Parathyroid adenoma (tissue), 2 donors: ENCODE results near the gene TPRG1L.

Experiments
- H2AFZ ChIP-seq: fragments of 300-600 bp; sonication (generic); one replicate; pipeline ENCODE4 v1.7.0; 2017; ENCODE audit warnings: antibody characterized with exemption, mild to moderate bottlenecking
- H3K27ac ChIP-seq: fragments of 300-600 bp; sonication (generic); one replicate; pipeline ENCODE4 v1.7.0; 2017
- H3K27me3 ChIP-seq: fragments of 300-600 bp; sonication (generic); one replicate; pipeline ENCODE4 v1.7.0; 2017; ENCODE audit warnings: low read length; ENCODE audit not compliant: control insufficient read depth, insufficient read depth
- H3K36me3 ChIP-seq: fragments of 300-600 bp; sonication (generic); one replicate; pipeline ENCODE4 v1.7.0; 2017; ENCODE audit warnings: low read length; ENCODE audit not compliant: control insufficient read depth, insufficient read depth
- H3K4me1 ChIP-seq: fragments of 300-600 bp; sonication (generic); one replicate; pipeline ENCODE4 v1.7.0; 2017; ENCODE audit warnings: control low read depth
- H3K4me2 ChIP-seq: fragments of 300-600 bp; sonication (generic); one replicate; pipeline ENCODE4 v1.7.0; 2017; ENCODE audit warnings: low read length
- H3K4me3 ChIP-seq: fragments of 300-600 bp; sonication (generic); one replicate; pipeline ENCODE4 v1.7.0; 2017; ENCODE audit warnings: low read depth, low read length
- H3K79me2 ChIP-seq: fragments of 300-600 bp; sonication (generic); one replicate; pipeline ENCODE4 v1.7.0; 2017; ENCODE audit warnings: control low read depth
- H3K9ac ChIP-seq: fragments of 300-600 bp; sonication (generic); one replicate; pipeline ENCODE4 v1.7.0; 2017; ENCODE audit warnings: mild to moderate bottlenecking
- H3K9me3 ChIP-seq: fragments of 300-600 bp; sonication (generic); one replicate; pipeline ENCODE4 v1.7.0; 2017; ENCODE audit warnings: low read length; ENCODE audit not compliant: control insufficient read depth
- TF ChIP-seq, protein P1 (sequence below): fragments of 300-600 bp; sonication (generic); IDR thresholded peaks from one replicate; pipeline ENCODE4 v1.7.0; 2017; ENCODE audit warnings: antibody characterized with exemption, mild to moderate bottlenecking
- donor health status: primary hyperparathyroidism.

TPRG1L gene

DNA sequence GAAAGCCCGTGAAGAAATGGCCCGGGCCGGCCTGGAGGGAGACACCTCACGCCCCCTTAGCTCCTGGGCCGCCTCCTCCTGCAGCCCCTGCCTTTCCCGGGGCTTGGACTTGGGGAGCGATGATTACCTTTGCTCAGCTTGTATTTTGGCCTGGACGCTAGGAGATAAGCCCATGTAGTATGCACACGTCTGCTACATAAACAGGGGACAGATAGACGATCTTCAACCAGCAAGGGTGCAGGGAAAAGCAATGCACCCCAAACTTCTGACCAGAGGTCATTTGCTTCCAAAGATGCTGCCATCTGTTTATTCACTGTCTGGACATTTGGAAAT is 28.4 kb downstream of the TPRG1L start:
- no peaks in the 10 kb centered on the region for H3K36me3 ChIP-seq
- peaks cover 8% of the 10 kb centered on the region for H3K27me3 ChIP-seq
- no peaks in the 10 kb centered on the region for H3K79me2 ChIP-seq
- no peak overlapping the region for H3K9ac ChIP-seq
- TF ChIP-seq, protein P1, sequence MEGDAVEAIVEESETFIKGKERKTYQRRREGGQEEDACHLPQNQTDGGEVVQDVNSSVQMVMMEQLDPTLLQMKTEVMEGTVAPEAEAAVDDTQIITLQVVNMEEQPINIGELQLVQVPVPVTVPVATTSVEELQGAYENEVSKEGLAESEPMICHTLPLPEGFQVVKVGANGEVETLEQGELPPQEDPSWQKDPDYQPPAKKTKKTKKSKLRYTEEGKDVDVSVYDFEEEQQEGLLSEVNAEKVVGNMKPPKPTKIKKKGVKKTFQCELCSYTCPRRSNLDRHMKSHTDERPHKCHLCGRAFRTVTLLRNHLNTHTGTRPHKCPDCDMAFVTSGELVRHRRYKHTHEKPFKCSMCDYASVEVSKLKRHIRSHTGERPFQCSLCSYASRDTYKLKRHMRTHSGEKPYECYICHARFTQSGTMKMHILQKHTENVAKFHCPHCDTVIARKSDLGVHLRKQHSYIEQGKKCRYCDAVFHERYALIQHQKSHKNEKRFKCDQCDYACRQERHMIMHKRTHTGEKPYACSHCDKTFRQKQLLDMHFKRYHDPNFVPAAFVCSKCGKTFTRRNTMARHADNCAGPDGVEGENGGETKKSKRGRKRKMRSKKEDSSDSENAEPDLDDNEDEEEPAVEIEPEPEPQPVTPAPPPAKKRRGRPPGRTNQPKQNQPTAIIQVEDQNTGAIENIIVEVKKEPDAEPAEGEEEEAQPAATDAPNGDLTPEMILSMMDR = no peak
- H3K4me2 ChIP-seq = no peak overlapping the region
- no peaks in the 10 kb centered on the region for H3K9me3 ChIP-seq
- no peak overlapping the region for H3K27ac ChIP-seq
- no peak overlapping the region for H2AFZ ChIP-seq
- H3K4me3 ChIP-seq = no peak overlapping the region
- peaks cover 4% of the 10 kb centered on the region for H3K4me1 ChIP-seq

DNA sequence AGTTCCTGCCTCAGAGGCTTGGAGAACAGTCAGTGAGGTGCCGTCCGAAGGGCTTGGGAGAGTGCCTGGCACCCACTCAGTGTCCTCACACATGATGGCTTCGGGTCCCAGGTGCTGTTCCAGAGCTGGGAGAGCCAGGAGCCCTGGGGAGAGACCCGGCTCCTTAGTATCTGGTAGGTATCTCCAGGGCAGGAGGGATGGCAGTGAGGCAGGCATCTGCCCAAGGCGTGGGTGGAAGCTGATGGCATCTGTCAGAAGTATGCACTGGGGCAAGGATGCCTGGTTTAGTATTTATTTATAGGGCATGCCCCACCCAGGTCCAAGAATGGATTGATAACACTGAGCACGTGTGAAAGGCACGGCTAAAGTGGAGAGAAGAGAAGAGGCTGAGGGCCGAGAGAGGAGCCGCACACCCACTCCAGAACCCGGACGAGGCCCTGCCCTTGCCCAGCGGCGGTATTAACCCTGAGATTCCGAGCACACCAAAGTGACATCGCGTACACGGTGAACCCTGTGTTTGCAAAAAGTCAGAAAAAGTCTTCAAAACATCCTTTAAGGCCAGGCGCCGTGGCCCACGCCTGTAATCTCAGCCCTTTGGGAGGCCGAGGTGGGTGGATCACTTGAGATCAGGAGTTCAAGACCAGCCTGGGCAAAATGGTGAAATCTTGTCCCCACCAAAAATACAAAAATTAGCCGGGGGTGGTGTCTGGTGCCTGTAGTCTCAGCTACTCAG is 29.9 kb downstream of the TPRG1L start:
- Histone ChIP-seq H3K9ac (no peak overlapping the region), H3K4me2 (no peak overlapping the region), H3K36me3 (no peaks in the 10 kb centered on the region), H3K27ac (no peak overlapping the region), H2AFZ (no peak overlapping the region), H3K79me2 (no peaks in the 10 kb centered on the region), H3K4me3 (no peak overlapping the region), H3K27me3 (peaks cover 8% of the 10 kb centered on the region), H3K9me3 (no peaks in the 10 kb centered on the region), H3K4me1 (no peaks in the 10 kb centered on the region)
- TF ChIP-seq, protein P1 = no peak

GRCh38 chr1:3656450-3657095 is 31.8 kb downstream of the TPRG1L start:
- Histone ChIP-seq H3K9ac (no peak overlapping the region), H3K36me3 (no peaks in the 10 kb centered on the region), H3K4me3 (no peak overlapping the region), H3K27me3 (peaks cover 6% of the 10 kb centered on the region), H3K4me1 (no peaks in the 10 kb centered on the region), H3K79me2 (no peaks in the 10 kb centered on the region), H3K4me2 (no peak overlapping the region), H3K9me3 (no peaks in the 10 kb centered on the region), H2AFZ (no peak overlapping the region), H3K27ac (no peak overlapping the region)
- TF ChIP-seq, protein P1 = no peak

DNA sequence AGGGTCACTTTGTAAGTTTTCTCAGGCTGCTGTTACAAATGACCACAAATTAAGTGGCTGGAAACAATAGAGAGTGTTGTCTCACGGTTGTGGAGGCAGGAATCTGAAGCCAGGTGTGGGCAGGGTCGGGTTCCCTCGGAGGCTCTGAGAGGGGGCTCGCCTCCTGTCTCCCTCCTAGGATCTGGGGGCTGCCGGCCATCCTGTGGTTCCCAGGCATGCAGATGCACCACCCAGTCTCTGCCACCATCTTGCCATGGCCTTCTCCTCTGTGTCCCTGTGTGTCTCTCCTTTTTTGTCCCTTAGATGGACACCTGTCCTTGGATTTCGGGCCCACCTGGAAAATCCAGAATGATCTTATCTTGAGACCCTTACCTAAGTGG is 32.3 kb downstream of the TPRG1L start:
- Histone ChIP-seq H3K9me3 (no peaks in the 10 kb centered on the region), H3K27ac (no peak overlapping the region), H3K79me2 (no peaks in the 10 kb centered on the region), H3K27me3 (peaks cover 4% of the 10 kb centered on the region), H3K4me3 (no peak overlapping the region), H3K9ac (no peak overlapping the region), H3K4me2 (no peak overlapping the region), H2AFZ (no peak overlapping the region), H3K36me3 (no peaks in the 10 kb centered on the region), H3K4me1 (no peaks in the 10 kb centered on the region)
- TF ChIP-seq, protein P1 = no peak
